ENCODE measurements around the gene GATAD1.
"Not testable (repeated sequence)": the region's sequence is repeated elsewhere in the genome, so short reads cannot be mapped to it uniquely, and the experiment has no call there.

- not testable (repeated sequence) for TF ChIP-seq CTCF, EP300, POLR2A, POLR2AphosphoS5 (IDR thresholded peaks at IDR 0.05)
Observed at GRCh38 chr7:92483624-92484023, 36.3 kb downstream of the GATAD1 start.
